ENCODE data around the gene RASAL3.

DNA sequence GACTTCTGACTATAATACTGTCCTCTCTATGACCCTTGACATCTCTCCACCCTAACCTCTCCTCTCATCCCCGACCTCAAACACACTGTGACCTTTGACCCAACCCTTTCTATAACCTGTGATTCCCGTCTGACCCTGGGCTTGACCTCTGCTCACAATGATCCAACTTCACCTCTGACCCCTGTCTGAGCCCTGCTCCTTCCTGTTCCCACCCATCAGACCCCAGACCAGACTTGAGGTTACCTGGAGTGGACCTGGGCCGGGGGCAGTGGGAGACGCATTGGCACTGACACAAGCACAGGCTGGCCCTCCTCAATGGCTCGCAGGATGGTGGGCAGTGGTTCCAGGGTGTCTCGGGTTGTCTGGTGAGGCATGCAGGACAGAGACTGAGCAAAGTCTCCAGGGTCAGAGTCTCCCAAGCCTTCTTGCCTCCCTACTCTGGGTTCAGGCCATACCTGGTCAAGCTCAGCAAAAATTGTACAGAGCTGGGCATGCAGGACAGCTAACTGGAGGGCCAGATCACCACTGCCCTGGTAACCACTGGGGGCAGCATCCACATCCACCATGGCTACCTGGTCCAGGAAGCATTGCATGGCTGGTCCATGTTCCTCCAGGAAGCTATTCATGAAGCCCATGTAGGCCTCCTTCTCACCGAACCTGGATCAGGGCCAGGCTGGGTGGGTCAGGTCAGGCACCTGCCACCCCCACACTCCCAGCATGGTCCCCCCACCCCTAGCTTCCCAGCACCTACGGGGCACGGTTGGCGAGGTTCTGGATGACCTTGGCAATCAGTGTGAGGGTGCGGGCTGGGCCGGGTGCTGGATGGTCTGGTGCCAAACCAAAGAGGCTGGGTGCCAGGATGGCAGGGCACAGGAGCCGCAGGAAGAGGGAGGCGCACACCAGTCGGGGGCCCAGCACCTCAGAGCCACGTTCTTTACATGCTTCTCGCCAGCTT is 10.2 kb downstream of the RASAL3 start:
- TF ChIP-seq, protein P1, sequence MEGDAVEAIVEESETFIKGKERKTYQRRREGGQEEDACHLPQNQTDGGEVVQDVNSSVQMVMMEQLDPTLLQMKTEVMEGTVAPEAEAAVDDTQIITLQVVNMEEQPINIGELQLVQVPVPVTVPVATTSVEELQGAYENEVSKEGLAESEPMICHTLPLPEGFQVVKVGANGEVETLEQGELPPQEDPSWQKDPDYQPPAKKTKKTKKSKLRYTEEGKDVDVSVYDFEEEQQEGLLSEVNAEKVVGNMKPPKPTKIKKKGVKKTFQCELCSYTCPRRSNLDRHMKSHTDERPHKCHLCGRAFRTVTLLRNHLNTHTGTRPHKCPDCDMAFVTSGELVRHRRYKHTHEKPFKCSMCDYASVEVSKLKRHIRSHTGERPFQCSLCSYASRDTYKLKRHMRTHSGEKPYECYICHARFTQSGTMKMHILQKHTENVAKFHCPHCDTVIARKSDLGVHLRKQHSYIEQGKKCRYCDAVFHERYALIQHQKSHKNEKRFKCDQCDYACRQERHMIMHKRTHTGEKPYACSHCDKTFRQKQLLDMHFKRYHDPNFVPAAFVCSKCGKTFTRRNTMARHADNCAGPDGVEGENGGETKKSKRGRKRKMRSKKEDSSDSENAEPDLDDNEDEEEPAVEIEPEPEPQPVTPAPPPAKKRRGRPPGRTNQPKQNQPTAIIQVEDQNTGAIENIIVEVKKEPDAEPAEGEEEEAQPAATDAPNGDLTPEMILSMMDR (IDR thresholded peaks at IDR 0.05) = peak in 3 of 7 experiments; percentile 7 to 19 (median 17)
- TF ChIP-seq POLR2A (IDR thresholded peaks at IDR 0.05) = no peak
